HEK293T (cell line): ENCODE results near the gene STMP1.

ENCODE experiments used
- CTCF ChIA-PET: fragments of 350-600 bp; formaldehyde crosslinking; extraction: SDS; loops from one replicate; lab custom pipeline; 2021; ENCODE audit warnings: antibody characterized with exemption, inconsistent platforms; lab: Yijun Ruan, JAX
- POLR2A ChIA-PET: fragments of 350-600 bp; formaldehyde crosslinking; extraction: SDS; loops from one replicate; lab custom pipeline; 2020; ENCODE audit warnings: antibody characterized with exemption, inconsistent platforms; lab: Yijun Ruan, JAX
- DNase-seq: peaks from one replicate; pipeline ENCODE4 v3.0.0; 2012; ENCODE audit warnings: mixed read lengths; ENCODE audit errors: extremely low spot score
- ARNT ChIP-seq: fragments of 450-650 bp; IDR thresholded peaks from 2 replicates; pipeline ENCODE4 v1.6.1; 2017; ENCODE audit warnings: mild to moderate bottlenecking
- BHLHE40 ChIP-seq: fragments of 450-650 bp; IDR thresholded peaks from 2 replicates; pipeline ENCODE4 v1.6.1; 2016; ENCODE audit warnings: mild to moderate bottlenecking, moderate library complexity, borderline replicate concordance
- CTBP1 ChIP-seq: fragments of 450-650 bp; IDR thresholded peaks from 2 replicates; pipeline ENCODE4 v1.6.1; 2016; ENCODE audit warnings: borderline replicate concordance
- ELF4 ChIP-seq: fragments of 450-650 bp; IDR thresholded peaks from 2 replicates; pipeline ENCODE4 v1.6.1; 2017; ENCODE audit warnings: antibody characterized with exemption
- FOXA1 ChIP-seq: fragments of 450-650 bp; IDR thresholded peaks from 2 replicates; pipeline ENCODE4 v1.6.1; 2016; ENCODE audit warnings: mild to moderate bottlenecking
- FOXK2 ChIP-seq: fragments of 450-650 bp; IDR thresholded peaks from 2 replicates; pipeline ENCODE4 v1.6.1; 2016; ENCODE audit warnings: mild to moderate bottlenecking
- FOXM1 ChIP-seq: fragments of 450-650 bp; IDR thresholded peaks from 2 replicates; pipeline ENCODE4 v1.6.1; 2017; ENCODE audit warnings: mild to moderate bottlenecking, borderline replicate concordance
- HDGF ChIP-seq: fragments of 450-650 bp; IDR thresholded peaks from 2 replicates; pipeline ENCODE4 v1.6.1; 2017; ENCODE audit warnings: antibody characterized with exemption, borderline replicate concordance
- L3MBTL2 ChIP-seq: fragments of 450-650 bp; conservative IDR thresholded peaks from 2 replicates; pipeline ENCODE4 v1.6.1; 2016; ENCODE audit warnings: mild to moderate bottlenecking
- LEF1 ChIP-seq: fragments of 450-650 bp; IDR thresholded peaks from 2 replicates; pipeline ENCODE4 v1.6.1; 2017; ENCODE audit warnings: mild to moderate bottlenecking, borderline replicate concordance
- NFRKB ChIP-seq: fragments of 450-650 bp; IDR thresholded peaks from 2 replicates; pipeline ENCODE4 v1.6.1; 2016; ENCODE audit warnings: mild to moderate bottlenecking, moderate library complexity
- PKNOX1 ChIP-seq: fragments of 450-650 bp; IDR thresholded peaks from 2 replicates; pipeline ENCODE4 v1.6.1; 2016
- SP1 ChIP-seq: fragments of 450-650 bp; IDR thresholded peaks from 2 replicates; pipeline ENCODE4 v1.6.1; 2017
- SUZ12 ChIP-seq: fragments of 450-650 bp; IDR thresholded peaks from 2 replicates; pipeline ENCODE4 v1.6.1; 2016; ENCODE audit warnings: mild to moderate bottlenecking
- TARDBP ChIP-seq: fragments of 450-650 bp; IDR thresholded peaks from 2 replicates; pipeline ENCODE4 v1.6.1; 2016
- ZNF384 ChIP-seq: fragments of 450-650 bp; IDR thresholded peaks from 2 replicates; pipeline ENCODE4 v1.6.1; 2016

The STMP1 gene

GRCh38 chr7:135658564-135658963, 3.8 kb upstream of the STMP1 start:
- no peak for DNase-seq
- CTCF ChIA-PET: interaction anchor here (2.5 kb wide), 1 partner anchor 13 kb away, joined by 11 read pairs; no protein-coding TSS in a partner anchor
- POLR2A ChIA-PET: no interaction called here
- TF ChIP-seq L3MBTL2 (no peak), FOXK2 (no peak), FOXM1 (no peak), ELF4 (no peak), SUZ12 (no peak), PKNOX1 (no peak), TARDBP (no peak), LEF1 (no peak), ARNT (no peak), CTBP1 (no peak), FOXA1 (no peak), BHLHE40 (no peak), NFRKB (no peak), SP1 (no peak), HDGF (no peak), ZNF384 (no peak)

DNA sequence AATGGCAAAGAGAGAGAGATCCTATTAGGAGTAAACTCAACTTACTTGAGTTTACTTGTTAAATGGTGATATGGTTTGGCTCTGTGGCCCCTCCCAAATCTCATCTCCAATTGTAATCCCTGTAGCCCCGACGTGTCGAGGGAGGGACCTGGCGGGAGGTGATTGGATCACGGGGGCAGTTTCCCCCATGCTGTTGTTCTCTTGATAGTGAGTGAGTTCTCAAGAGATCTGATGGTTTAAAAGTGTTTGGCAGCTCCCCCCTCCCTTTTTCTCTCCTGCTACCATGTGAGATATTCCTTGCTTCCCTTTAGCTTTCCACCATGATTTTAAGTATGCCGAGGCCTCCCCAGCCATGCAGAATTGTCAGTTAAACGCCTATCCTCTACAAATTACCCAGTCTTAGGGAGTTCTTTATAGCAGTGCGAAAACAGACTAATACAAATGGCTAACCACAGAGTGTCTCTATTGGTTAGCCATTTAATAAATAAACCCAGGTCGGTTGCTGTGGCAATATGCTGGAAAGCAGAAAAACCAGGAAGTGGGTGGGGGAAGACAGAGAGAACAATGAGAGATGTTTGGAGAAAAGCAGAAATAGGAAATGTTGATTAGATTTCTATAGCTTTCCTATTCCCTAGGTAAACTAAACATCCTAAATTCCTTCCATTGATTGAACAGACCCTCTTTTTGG, 3.0 kb upstream of the STMP1 start:
- TF ChIP-seq ELF4 (no peak), BHLHE40 (no peak), ARNT (no peak), PKNOX1 (no peak), FOXM1 (no peak), HDGF (no peak), TARDBP (no peak), CTBP1 (no peak), FOXK2 (no peak), SP1 (no peak), FOXA1 (no peak), ZNF384 (no peak)
- POLR2A ChIA-PET: interaction anchor here (0.8 to 1.3 kb wide), 2 partner anchors 16 to 69 kb away, joined by 3 to 5 read pairs; partner anchors contain the start of gene SLC13A4
- no peak for DNase-seq
- CTCF ChIA-PET: interaction anchor here (0.8 kb wide), 1 partner anchor 14 kb away, joined by 5 read pairs; no protein-coding TSS in a partner anchor

DNA sequence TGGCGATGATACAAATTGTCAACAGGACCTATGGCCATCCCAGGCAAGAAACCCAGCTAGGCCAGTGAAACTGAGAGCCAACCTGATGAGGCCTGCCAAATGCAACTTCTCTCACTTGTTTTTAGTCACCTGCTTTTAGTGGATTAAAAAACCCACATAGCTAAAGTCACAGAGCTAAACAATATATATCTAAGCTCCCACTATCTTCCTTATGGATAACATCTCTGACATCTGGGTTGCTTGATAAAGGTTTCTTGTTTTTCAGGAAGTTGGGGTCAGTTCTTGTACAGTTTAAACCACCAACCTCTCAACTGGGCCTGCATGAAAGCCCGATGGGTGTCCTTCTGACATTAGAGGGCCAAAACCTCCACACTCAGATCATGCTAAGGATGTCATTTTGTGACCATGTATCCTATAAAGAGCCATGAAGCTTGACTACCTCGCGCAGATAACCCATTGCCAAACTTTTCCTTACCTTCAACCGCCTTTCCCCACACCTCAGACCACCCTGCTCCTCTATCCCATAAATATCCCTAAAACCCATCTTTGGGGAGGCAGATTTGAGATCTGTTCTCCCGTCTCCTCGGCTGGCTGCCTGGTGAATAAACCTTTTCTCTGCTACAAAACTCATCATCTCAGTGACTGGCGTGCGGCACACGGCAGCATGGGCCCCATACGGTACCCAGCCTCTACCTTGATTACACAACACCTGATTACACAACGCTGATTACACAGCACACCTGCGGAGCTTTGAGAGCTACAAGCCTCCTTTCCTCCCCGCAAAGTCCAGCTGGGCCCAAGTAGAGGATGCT, 797 bp upstream of the STMP1 start:
- TF ChIP-seq L3MBTL2: no peak
- no peak for TF ChIP-seq CTBP1
- TF ChIP-seq LEF1: no peak
- no peak for TF ChIP-seq PKNOX1
- TF ChIP-seq ELF4: no peak
- no peak for TF ChIP-seq FOXM1
- ChIA-PET POLR2A (interaction anchor here (0.8 to 3.5 kb wide), 22 partner anchors 8 to 387 kb away, joined by 3 to 14 read pairs (median 6); partner anchors contain the start of gene SLC13A4), CTCF (interaction anchor here (1.0 kb wide), 3 partner anchors 10 to 387 kb away, joined by 3 to 6 read pairs (median 3); no protein-coding TSS in a partner anchor)
- no peak for DNase-seq

- peak; percentile 79 for TF ChIP-seq L3MBTL2
- peak; percentile 79; the same call in 1 of the 2 replicates for TF ChIP-seq ELF4
- no peak for TF ChIP-seq BHLHE40
- TF ChIP-seq NFRKB: peak; percentile 37; the same call in 1 of the 2 replicates
- TF ChIP-seq CTBP1: peak; percentile 40; the same call in 1 of the 2 replicates
- no peak for DNase-seq
- ChIA-PET POLR2A (interaction anchor here (1.0 to 3.5 kb wide), 22 partner anchors 9 to 387 kb away, joined by 3 to 14 read pairs (median 5); partner anchors contain the start of gene SLC13A4), CTCF (interaction anchor here (1.0 kb wide), 2 partner anchors 10 to 46 kb away, joined by 3 to 6 read pairs; no protein-coding TSS in a partner anchor)
Measured at GRCh38 chr7:135662123-135662372, 266 bp upstream of the STMP1 start.

DNA sequence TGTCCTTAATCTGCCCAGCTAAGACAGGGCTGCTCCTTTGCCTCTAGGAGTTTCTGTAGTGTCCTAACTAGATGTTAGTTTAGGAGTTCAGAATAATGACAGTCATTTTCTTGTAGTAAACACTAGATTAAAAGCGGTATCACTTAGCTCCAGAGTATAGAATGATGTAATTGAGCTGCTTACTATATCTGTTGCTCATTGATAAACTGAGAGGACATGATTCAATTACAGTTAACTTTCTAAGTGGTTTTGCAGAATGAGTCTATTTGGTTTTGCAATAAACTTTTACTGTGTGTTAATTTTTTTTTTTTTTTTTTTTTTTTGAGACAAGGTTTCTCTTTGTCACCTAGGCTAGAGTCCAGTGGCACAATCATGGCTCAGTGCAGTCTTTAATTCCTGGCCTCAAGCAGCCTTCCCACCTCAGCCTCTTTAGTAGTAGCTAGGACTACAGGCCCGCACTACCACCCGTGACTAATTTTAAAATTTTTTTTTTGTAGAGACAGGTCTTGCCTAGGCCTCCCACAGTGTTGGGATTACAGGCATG, 1.8 kb downstream of the STMP1 start:
- TF ChIP-seq ZNF384 (peak; percentile 91), ELF4 (no peak)
- ChIA-PET POLR2A (interaction anchor here (1.5 to 3.4 kb wide), 2 partner anchors 9 to 47 kb away, joined by 10 to 12 read pairs; no protein-coding TSS in a partner anchor), CTCF (interaction anchor here (0.5 to 2.9 kb wide), 5 partner anchors 9 to 1930 kb away, joined by 3 to 19 read pairs (median 11); no protein-coding TSS in a partner anchor)
- DNase-seq: no peak

DNA sequence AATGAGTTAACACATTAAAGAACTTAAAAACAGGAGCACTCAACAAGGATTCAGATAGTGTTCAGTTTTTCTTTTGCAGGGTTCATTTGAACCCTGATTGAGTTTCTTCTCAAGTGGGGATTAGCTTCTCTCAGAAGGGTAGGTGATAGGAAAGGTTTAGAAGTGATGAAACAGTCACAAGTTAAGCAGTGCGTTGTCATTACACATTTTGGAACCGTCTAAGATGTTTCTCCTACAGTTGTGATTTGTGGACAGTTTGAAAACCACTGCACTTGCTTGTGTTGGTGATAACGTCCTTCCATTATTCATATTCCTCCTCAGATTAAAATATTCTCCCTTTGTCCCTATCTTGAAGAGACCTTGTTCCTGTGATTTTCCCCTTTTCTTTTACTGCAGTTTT, 2.7 kb downstream of the STMP1 start:
- POLR2A ChIA-PET: interaction anchor here (1.5 kb wide), 1 partner anchor 8 kb away, joined by 10 read pairs; no protein-coding TSS in a partner anchor
- DNase-seq: no peak
- CTCF ChIA-PET: interaction anchor here (2.0 to 2.9 kb wide), 2 partner anchors 8 to 46 kb away, joined by 12 to 19 read pairs; no protein-coding TSS in a partner anchor
- TF ChIP-seq LEF1 (no peak), TARDBP (no peak), SP1 (no peak), SUZ12 (no peak), ELF4 (no peak), BHLHE40 (no peak), L3MBTL2 (no peak), FOXK2 (no peak), FOXM1 (no peak), FOXA1 (no peak), NFRKB (no peak)
